HCT116 (cell line): ENCODE measurements around the gene TAC4. TPM values are rescaled to one million over a fixed set of nuclear protein-coding genes. Genes with fewer than 3 reads are reported as not detected.

Source experiments
- ATAC-seq: fragments of 200-7000 bp; cut with Tn5 transposase; 2 replicates; pipeline ENCODE4 v1.9.1; 2020; ENCODE audit warnings: mild to moderate bottlenecking, moderate library complexity
- BruUV-seq: library from RNA; stranded (reverse); fragments of 400-500 nt; replicated peaks from 2 replicates; lab custom pipeline; 2021; lab: Mats Ljungman, UMichigan
- CTCF ChIA-PET: fragments of 300-600 bp; sonication (Branson Sonifier 250); formaldehyde crosslinking; loops from one replicate; lab custom pipeline; 2021; ENCODE audit warnings: antibody characterized with exemption; lab: Charles Lee
- POLR2A ChIA-PET: fragments of 300-600, 350-600 bp; sonication (Branson Sonifier 250); formaldehyde crosslinking; loops from one replicate; lab custom pipeline; 2021; ENCODE audit warnings: antibody characterized with exemption; lab: Charles Lee
- RAD21 ChIA-PET, 2 experiments: fragments of 300-600 bp; sonication (Branson Sonifier 250); formaldehyde crosslinking; loops; one replicate each; lab custom pipeline; 2023; ENCODE audit warnings: low total read pairs in 2 of 2; ENCODE audit not compliant: uncharacterized antibody in 2 of 2, unreplicated experiment in 2 of 2, low non-redundant PET in 1 of 2; lab: Charles Lee
- DNase-seq: peaks from one replicate; pipeline ENCODE4 v3.0.0-alpha.2; 2010; ENCODE audit warnings: low read depth, low spot score
- H2AFZ ChIP-seq: fragments of 200-600 bp; shearing (Covaris generic), sonication (generic); 2 replicates; pipeline ENCODE4 v1.6.1; 2017; ENCODE audit warnings: low read depth, mixed run types, mixed read lengths, antibody characterized with exemption, low read length; ENCODE audit not compliant: poor library complexity, severe bottlenecking
- H3K27ac ChIP-seq: 2 replicates; pipeline ENCODE4 v1.5.1; 2012; ENCODE audit warnings: low read depth, low read length
- H3K27me3 ChIP-seq: fragments of 200-600 bp; sonication (generic); 2 replicates; pipeline ENCODE4 v1.6.1; 2016; ENCODE audit warnings: mixed run types, low read length, mixed read lengths; ENCODE audit not compliant: insufficient read depth
- H3K36me3 ChIP-seq, 2 experiments: fragments of 200-500 bp in 1 of 2; fragments of 200-600 bp in 1 of 2; sonication (Bioruptor generic) in 1 of 2; sonication (generic) in 1 of 2; 2 replicates each; pipeline versions ENCODE4 v1.5.1 to v1.6.1; 2014 to 2016; ENCODE audit warnings: low read length in 2 of 2, inconsistent platforms in 1 of 2, mixed read lengths in 1 of 2, mixed run types in 1 of 2; ENCODE audit not compliant: insufficient read depth in 2 of 2, control insufficient read depth in 1 of 2
- H3K4me1 ChIP-seq, 2 experiments: fragments of 200-600 bp in 1 of 2; sonication (generic) in 1 of 2; 2 replicates each; pipeline versions ENCODE4 v1.5.1 to v1.6.1; 2012 to 2017; ENCODE audit warnings: low read length in 2 of 2, inconsistent platforms in 1 of 2, mild to moderate bottlenecking in 1 of 2, mixed read lengths in 1 of 2, mixed run types in 1 of 2, moderate library complexity in 1 of 2; ENCODE audit not compliant: insufficient read depth in 2 of 2, control insufficient read depth in 1 of 2
- H3K4me2 ChIP-seq: fragments of 200-600 bp; sonication (generic); 2 replicates; pipeline ENCODE4 v1.6.1; 2017; ENCODE audit warnings: mixed run types, low read length, mixed read lengths
- H3K4me3 ChIP-seq, 2 experiments: fragments of 200-600 bp in 1 of 2; sonication (generic) in 1 of 2; replicated peaks in 1 of 2; 2 replicates each; pipeline ENCODE4 v1.5.1; 2011 to 2016; ENCODE audit warnings: low read length in 2 of 2, control low read depth in 1 of 2, low read depth in 1 of 2, mild to moderate bottlenecking in 1 of 2, mixed read lengths in 1 of 2, mixed run types in 1 of 2
- H3K79me2 ChIP-seq: fragments of 200-600 bp; sonication (generic); 2 replicates; pipeline ENCODE4 v1.6.1; 2017; ENCODE audit warnings: mild to moderate bottlenecking, mixed run types, low read length, moderate library complexity, mixed read lengths; ENCODE audit not compliant: insufficient read depth
- H3K9ac ChIP-seq: fragments of 200-600 bp; sonication (generic); 2 replicates; pipeline ENCODE4 v1.6.1; 2016; ENCODE audit warnings: low read length, mixed read lengths
- H3K9me2 ChIP-seq: fragments of 200-600 bp; sonication (generic), shearing (Covaris generic); 2 replicates; pipeline ENCODE4 v1.6.1; 2017; ENCODE audit warnings: mixed run types, mild to moderate bottlenecking, moderate library complexity; ENCODE audit not compliant: insufficient read depth
- H3K9me3 ChIP-seq, 2 experiments: fragments of 200-500 bp in 1 of 2; fragments of 200-600 bp in 1 of 2; sonication (Bioruptor generic) in 1 of 2; sonication (generic) in 1 of 2; 2 replicates each; pipeline ENCODE4 v1.6.1; 2014 to 2017; ENCODE audit warnings: low read length in 2 of 2, mixed read lengths in 2 of 2, inconsistent platforms in 1 of 2, low read depth in 1 of 2, mild to moderate bottlenecking in 1 of 2, mixed run types in 1 of 2, moderate library complexity in 1 of 2; ENCODE audit not compliant: control insufficient read depth in 1 of 2, insufficient read depth in 1 of 2
- H4K20me1 ChIP-seq: fragments of 200-600 bp; sonication (generic), shearing (Covaris generic); 2 replicates; pipeline ENCODE4 v1.6.1; 2017; ENCODE audit warnings: mixed run types, mild to moderate bottlenecking, moderate library complexity; ENCODE audit not compliant: insufficient read depth
- CBX3 ChIP-seq: IDR thresholded peaks from 2 replicates; pipeline ENCODE4 v1.6.1; 2012; ENCODE audit warnings: low read depth
- CTCF ChIP-seq, 3 experiments: fragments of 200-600 bp in 1 of 3; sonication (generic) in 1 of 3; IDR thresholded peaks in 2 of 3; conservative IDR thresholded peaks in 1 of 3; 2 replicates each; pipeline ENCODE4 v1.5.1; 2012 to 2017; ENCODE audit warnings: low read depth in 2 of 3, low read length in 2 of 3, antibody characterized with exemption in 1 of 3, borderline replicate concordance in 1 of 3, control low read depth in 1 of 3, mild to moderate bottlenecking in 1 of 3, mixed read lengths in 1 of 3, mixed run types in 1 of 3, moderate library complexity in 1 of 3; ENCODE audit not compliant: insufficient read depth in 1 of 3
- EGR1 ChIP-seq: IDR thresholded peaks from 2 replicates; pipeline ENCODE4 v1.6.1; 2012; ENCODE audit warnings: low read depth
- EZH2phosphoT487 ChIP-seq: fragments of 200-600 bp; IDR thresholded peaks from 2 replicates; pipeline ENCODE4 v1.6.1; 2018; ENCODE audit warnings: antibody characterized with exemption, borderline replicate concordance
- FOSL1 ChIP-seq: IDR thresholded peaks from 2 replicates; pipeline ENCODE4 v1.6.1; 2012; ENCODE audit warnings: low read depth
- JUND ChIP-seq: IDR thresholded peaks from 2 replicates; pipeline ENCODE4 v1.6.1; 2012
- POLR2AphosphoS5 ChIP-seq: IDR thresholded peaks from 2 replicates; pipeline ENCODE4 v1.6.1; 2011; ENCODE audit warnings: mild to moderate bottlenecking, low read depth, low read length, moderate library complexity
- RAD21 ChIP-seq: IDR thresholded peaks from 2 replicates; pipeline ENCODE4 v1.6.1; 2012; ENCODE audit warnings: low read depth, mild to moderate bottlenecking
- SIN3A ChIP-seq: IDR thresholded peaks from 2 replicates; pipeline ENCODE4 v1.6.1; 2012; ENCODE audit warnings: low read depth
- SP1 ChIP-seq: IDR thresholded peaks from 2 replicates; pipeline ENCODE4 v1.6.1; 2012; ENCODE audit warnings: low read depth
- intact Hi-C: fragments of 100-400 bp; cut with micrococcal nuclease; formaldehyde crosslinking; loops from 2 replicates; pipeline ENCODE4 v1.10.0; 2022
- total RNA-seq: library from RNA; stranded (reverse); gene quantifications from one replicate; pipeline ENCODE4 v1.2.1, GENCODE V29; 2021; ENCODE audit not compliant: unreplicated experiment
- TF ChIP-seq, protein P1 (sequence below): IDR thresholded peaks from 2 replicates; pipeline ENCODE4 v1.6.1; 2011; ENCODE audit warnings: mild to moderate bottlenecking, low read length, moderate library complexity; ENCODE audit not compliant: insufficient replicate concordance; ENCODE audit errors: extremely low read depth

TAC4 gene
- total RNA-seq, 1 experiment from 2014 or later: not detected

DNA sequence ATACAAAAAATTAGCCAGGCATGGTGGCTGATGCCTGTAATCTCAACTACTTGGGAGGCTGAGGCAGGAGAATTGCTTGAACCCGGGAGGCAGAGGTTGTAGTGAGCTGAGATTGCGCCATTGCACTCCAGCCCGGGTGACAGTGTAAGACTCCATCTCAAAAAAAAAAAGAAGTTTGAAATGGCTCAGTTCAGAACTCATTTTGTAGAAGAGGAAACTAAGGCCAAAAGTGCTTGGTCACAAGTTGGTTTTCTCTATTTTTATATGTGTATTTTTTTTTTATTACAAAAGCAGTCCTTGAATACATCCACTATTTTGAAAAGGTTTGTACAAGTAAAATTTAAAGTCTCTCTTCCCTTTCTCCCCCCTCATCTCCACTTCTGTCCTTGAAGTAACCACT, 5.5 kb downstream of the TAC4 start:
- CTCF ChIA-PET: no interaction called here
- intact Hi-C loops: loop anchor here (5.0 kb wide), 1 partner anchor 135 kb away; the partner anchor contains the start of gene SLC35B1
- TF ChIP-seq EGR1 (no peak), EZH2phosphoT487 (no peak), FOSL1 (no peak), CTCF (IDR thresholded peaks at IDR 0.05 in 2 of 3, conservative IDR thresholded peaks at IDR 0.05 in 1 of 3; ENCODE audit: borderline replicate concordance in 1 of 3, insufficient read depth in 1 of 3, low read depth in 2 of 3, low read length in 2 of 3) (no peak), CBX3 (no peak), SP1 (no peak), JUND (no peak), SIN3A (no peak), POLR2AphosphoS5 (no peak), RAD21 (no peak)
- TF ChIP-seq, protein P1, sequence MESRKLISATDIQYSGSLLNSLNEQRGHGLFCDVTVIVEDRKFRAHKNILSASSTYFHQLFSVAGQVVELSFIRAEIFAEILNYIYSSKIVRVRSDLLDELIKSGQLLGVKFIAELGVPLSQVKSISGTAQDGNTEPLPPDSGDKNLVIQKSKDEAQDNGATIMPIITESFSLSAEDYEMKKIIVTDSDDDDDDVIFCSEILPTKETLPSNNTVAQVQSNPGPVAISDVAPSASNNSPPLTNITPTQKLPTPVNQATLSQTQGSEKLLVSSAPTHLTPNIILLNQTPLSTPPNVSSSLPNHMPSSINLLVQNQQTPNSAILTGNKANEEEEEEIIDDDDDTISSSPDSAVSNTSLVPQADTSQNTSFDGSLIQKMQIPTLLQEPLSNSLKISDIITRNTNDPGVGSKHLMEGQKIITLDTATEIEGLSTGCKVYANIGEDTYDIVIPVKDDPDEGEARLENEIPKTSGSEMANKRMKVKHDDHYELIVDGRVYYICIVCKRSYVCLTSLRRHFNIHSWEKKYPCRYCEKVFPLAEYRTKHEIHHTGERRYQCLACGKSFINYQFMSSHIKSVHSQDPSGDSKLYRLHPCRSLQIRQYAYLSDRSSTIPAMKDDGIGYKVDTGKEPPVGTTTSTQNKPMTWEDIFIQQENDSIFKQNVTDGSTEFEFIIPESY: no peak
- no TSS peak for BruUV-seq
- H2AFZ ChIP-seq: no peak overlapping the region
- no peaks in the 10 kb centered on the region for H3K9me2 ChIP-seq
- no peaks in the 10 kb centered on the region for H4K20me1 ChIP-seq
- no peaks in the 10 kb centered on the region for H3K4me1 ChIP-seq
- H3K27ac ChIP-seq: no peak overlapping the region
- DNase-seq (no peak), ATAC-seq (no peak)
- no peak overlapping the region for H3K4me3 ChIP-seq
- H3K9ac ChIP-seq: no peak overlapping the region
- RAD21 ChIA-PET: no interaction called here
- POLR2A ChIA-PET: no interaction called here
- H3K79me2 ChIP-seq: no peaks in the 10 kb centered on the region
- no peaks in the 10 kb centered on the region for H3K9me3 ChIP-seq
- H3K4me2 ChIP-seq: no peak overlapping the region
- H3K27me3 ChIP-seq: no peaks in the 10 kb centered on the region
- H3K36me3 ChIP-seq: no peaks in the 10 kb centered on the region; a peak in 1 of 4 replicates
